22Rv1 (cell line): Measurements from ENCODE around the gene PTPRD.

Source experiments
- ZFX ChIP-seq: fragments of 450-650 bp; IDR thresholded peaks from 2 replicates; pipeline ENCODE4 v1.6.1; 2017; ENCODE audit warnings: antibody characterized with exemption, borderline replicate concordance
- TF ChIP-seq, protein P1 (sequence below): fragments of 450-650 bp; IDR thresholded peaks from 2 replicates; pipeline ENCODE4 v1.5.1; 2017; ENCODE audit warnings: mild to moderate bottlenecking

DNA sequence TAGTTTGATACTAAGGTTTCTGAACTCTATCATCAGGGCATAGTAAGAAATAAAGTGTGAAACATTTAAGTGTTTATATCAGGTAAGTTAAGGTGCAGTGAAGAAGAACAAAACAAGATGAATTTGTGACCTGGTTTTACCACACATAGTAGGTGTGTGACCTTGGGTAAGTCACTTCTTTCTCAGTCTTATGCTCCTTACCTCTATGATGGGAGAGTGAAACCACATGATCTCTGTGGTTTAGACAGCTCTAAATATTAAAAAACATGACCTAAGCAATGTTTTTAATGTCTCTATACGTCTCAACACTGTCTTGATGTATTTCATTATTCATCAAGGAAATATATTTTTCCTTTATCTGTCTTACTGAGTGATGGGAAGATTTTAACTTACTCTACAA is 2183.6 kb downstream of the PTPRD start:
- TF ChIP-seq, protein P1, sequence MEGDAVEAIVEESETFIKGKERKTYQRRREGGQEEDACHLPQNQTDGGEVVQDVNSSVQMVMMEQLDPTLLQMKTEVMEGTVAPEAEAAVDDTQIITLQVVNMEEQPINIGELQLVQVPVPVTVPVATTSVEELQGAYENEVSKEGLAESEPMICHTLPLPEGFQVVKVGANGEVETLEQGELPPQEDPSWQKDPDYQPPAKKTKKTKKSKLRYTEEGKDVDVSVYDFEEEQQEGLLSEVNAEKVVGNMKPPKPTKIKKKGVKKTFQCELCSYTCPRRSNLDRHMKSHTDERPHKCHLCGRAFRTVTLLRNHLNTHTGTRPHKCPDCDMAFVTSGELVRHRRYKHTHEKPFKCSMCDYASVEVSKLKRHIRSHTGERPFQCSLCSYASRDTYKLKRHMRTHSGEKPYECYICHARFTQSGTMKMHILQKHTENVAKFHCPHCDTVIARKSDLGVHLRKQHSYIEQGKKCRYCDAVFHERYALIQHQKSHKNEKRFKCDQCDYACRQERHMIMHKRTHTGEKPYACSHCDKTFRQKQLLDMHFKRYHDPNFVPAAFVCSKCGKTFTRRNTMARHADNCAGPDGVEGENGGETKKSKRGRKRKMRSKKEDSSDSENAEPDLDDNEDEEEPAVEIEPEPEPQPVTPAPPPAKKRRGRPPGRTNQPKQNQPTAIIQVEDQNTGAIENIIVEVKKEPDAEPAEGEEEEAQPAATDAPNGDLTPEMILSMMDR = no peak
- no peak for TF ChIP-seq ZFX
